ENCODE measurements around the gene CADM4.

DNA sequence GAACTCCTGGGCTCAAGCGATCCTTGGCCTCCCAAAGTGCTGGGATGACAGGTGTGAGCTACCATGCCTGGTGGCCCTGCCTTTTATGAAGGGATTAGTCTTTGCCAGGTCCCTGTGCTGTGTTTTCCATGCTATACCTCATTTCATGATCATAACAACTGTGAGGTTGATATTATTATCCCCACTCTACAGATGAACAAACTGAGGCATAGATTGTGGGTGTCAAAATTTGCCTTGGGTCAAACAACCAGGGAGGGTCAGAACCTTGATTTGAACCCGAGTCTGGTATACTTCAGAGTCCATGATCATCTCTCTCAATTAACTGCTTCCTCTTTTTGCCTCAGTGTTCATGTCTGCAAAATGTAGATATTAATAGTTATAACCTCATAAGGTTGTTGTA lies 57.2 kb downstream of the CADM4 start:
- TF ChIP-seq, protein P1, sequence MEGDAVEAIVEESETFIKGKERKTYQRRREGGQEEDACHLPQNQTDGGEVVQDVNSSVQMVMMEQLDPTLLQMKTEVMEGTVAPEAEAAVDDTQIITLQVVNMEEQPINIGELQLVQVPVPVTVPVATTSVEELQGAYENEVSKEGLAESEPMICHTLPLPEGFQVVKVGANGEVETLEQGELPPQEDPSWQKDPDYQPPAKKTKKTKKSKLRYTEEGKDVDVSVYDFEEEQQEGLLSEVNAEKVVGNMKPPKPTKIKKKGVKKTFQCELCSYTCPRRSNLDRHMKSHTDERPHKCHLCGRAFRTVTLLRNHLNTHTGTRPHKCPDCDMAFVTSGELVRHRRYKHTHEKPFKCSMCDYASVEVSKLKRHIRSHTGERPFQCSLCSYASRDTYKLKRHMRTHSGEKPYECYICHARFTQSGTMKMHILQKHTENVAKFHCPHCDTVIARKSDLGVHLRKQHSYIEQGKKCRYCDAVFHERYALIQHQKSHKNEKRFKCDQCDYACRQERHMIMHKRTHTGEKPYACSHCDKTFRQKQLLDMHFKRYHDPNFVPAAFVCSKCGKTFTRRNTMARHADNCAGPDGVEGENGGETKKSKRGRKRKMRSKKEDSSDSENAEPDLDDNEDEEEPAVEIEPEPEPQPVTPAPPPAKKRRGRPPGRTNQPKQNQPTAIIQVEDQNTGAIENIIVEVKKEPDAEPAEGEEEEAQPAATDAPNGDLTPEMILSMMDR (IDR thresholded peaks at IDR 0.05 in 2 of 3, conservative IDR thresholded peaks at IDR 0.05 in 1 of 3; ENCODE audit: insufficient read depth in 2 of 3, low read depth in 1 of 3, low read length in 3 of 3): no peak
- no peak for TF ChIP-seq FOXK1 (CRISPR knock-in tag; IDR thresholded peaks at IDR 0.05; ENCODE audit: borderline replicate concordance)
- TF ChIP-seq NELFE (IDR thresholded peaks at IDR 0.05; ENCODE audit: insufficient read depth, insufficient read length): no peak
- TF ChIP-seq HDAC6 (IDR thresholded peaks at IDR 0.05; ENCODE audit: low read depth, low read length): no peak
- TF ChIP-seq, protein P2, sequence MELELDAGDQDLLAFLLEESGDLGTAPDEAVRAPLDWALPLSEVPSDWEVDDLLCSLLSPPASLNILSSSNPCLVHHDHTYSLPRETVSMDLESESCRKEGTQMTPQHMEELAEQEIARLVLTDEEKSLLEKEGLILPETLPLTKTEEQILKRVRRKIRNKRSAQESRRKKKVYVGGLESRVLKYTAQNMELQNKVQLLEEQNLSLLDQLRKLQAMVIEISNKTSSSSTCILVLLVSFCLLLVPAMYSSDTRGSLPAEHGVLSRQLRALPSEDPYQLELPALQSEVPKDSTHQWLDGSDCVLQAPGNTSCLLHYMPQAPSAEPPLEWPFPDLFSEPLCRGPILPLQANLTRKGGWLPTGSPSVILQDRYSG (tag; conservative IDR thresholded peaks at IDR 0.05; ENCODE audit: low read depth): no peak
- TF ChIP-seq, protein P3, sequence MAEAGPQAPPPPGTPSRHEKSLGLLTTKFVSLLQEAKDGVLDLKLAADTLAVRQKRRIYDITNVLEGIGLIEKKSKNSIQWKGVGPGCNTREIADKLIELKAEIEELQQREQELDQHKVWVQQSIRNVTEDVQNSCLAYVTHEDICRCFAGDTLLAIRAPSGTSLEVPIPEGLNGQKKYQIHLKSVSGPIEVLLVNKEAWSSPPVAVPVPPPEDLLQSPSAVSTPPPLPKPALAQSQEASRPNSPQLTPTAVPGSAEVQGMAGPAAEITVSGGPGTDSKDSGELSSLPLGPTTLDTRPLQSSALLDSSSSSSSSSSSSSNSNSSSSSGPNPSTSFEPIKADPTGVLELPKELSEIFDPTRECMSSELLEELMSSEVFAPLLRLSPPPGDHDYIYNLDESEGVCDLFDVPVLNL (CRISPR knock-in tag; IDR thresholded peaks at IDR 0.05; ENCODE audit: low read depth): no peak
- no peak for TF ChIP-seq SREBF1 (IDR thresholded peaks at IDR 0.05; ENCODE audit: borderline replicate concordance, low read depth, low read length)
- TF ChIP-seq ETV5 (CRISPR knock-in tag; IDR thresholded peaks at IDR 0.05; ENCODE audit: low read depth): no peak
- TF ChIP-seq, protein P4, sequence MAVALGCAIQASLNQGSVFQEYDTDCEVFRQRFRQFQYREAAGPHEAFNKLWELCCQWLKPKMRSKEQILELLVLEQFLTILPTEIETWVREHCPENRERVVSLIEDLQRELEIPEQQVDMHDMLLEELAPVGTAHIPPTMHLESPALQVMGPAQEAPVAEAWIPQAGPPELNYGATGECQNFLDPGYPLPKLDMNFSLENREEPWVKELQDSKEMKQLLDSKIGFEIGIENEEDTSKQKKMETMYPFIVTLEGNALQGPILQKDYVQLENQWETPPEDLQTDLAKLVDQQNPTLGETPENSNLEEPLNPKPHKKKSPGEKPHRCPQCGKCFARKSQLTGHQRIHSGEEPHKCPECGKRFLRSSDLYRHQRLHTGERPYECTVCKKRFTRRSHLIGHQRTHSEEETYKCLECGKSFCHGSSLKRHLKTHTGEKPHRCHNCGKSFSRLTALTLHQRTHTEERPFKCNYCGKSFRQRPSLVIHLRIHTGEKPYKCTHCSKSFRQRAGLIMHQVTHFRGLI (CRISPR knock-in tag; IDR thresholded peaks at IDR 0.05): no peak
- no peak for TF ChIP-seq SMARCC2 (IDR thresholded peaks at IDR 0.05; ENCODE audit: low read depth)
